Neural cell (in vitro differentiated cells): Measurements from ENCODE around the gene CROCC.

ENCODE experiments used
- CTCF ChIP-seq: fragments of 450-650 bp; IDR thresholded peaks from 2 replicates; pipeline ENCODE4 v1.5.1; 2014; ENCODE audit warnings: antibody characterized with exemption, mild to moderate bottlenecking, moderate library complexity; ENCODE audit not compliant: poor library complexity, severe bottlenecking
- EP300 ChIP-seq: fragments of 450-650 bp; conservative IDR thresholded peaks from 2 replicates; pipeline ENCODE4 v1.6.1; 2014; ENCODE audit warnings: antibody characterized with exemption, mild to moderate bottlenecking, moderate library complexity; ENCODE audit not compliant: poor library complexity, severe bottlenecking
- EZH2 ChIP-seq: fragments of 200-600, 300-800 bp; shearing (Covaris generic), sonication (generic); IDR thresholded peaks from 2 replicates; pipeline ENCODE4 v1.6.1; 2014; ENCODE audit warnings: antibody characterized with exemption, low read length, borderline replicate concordance, mild to moderate bottlenecking; ENCODE audit not compliant: insufficient read depth, poor library complexity, severe bottlenecking
- POLR2AphosphoS5 ChIP-seq: IDR thresholded peaks from 2 replicates; pipeline ENCODE4 v1.6.1; 2012
- RAD21 ChIP-seq: fragments of 450-650 bp; conservative IDR thresholded peaks from 2 replicates; pipeline ENCODE4 v1.6.1; 2014; ENCODE audit warnings: antibody characterized with exemption, mild to moderate bottlenecking, moderate library complexity
- REST ChIP-seq: IDR thresholded peaks from 2 replicates; pipeline ENCODE4 v1.6.1; 2012; ENCODE audit warnings: borderline replicate concordance
- SMC3 ChIP-seq: fragments of 450-650 bp; conservative IDR thresholded peaks from 2 replicates; pipeline ENCODE4 v1.6.1; 2014; ENCODE audit warnings: antibody characterized with exemption, mild to moderate bottlenecking, moderate library complexity; ENCODE audit not compliant: poor library complexity

GRCh38 chr1:16972189-16972895 lies 50.6 kb downstream of the CROCC start:
- TF ChIP-seq EP300 (no peak), CTCF (no peak), EZH2 (no peak), POLR2AphosphoS5 (no peak), RAD21 (no peak), SMC3 (no peak), REST (no peak)
